KOPT-K1 (cell line): ENCODE results near the gene ARHGEF6.

ENCODE experiments used
- H3K27ac ChIP-seq: fragments of 200-600 bp; sonication (generic); 2 replicates; pipeline ENCODE4 v1.5.1; 2016; ENCODE audit warnings: antibody characterized with exemption, mild to moderate bottlenecking, low read depth, low read length; ENCODE audit not compliant: poor library complexity, severe bottlenecking
- H3K36me3 ChIP-seq: fragments of 200-600 bp; sonication (generic); 2 replicates; pipeline ENCODE4 v1.5.1; 2017; ENCODE audit warnings: antibody characterized with exemption, mild to moderate bottlenecking, low read length, moderate library complexity; ENCODE audit not compliant: insufficient read depth
- H3K9me3 ChIP-seq: fragments of 200-600 bp; sonication (generic); 2 replicates; pipeline ENCODE4 v1.5.1; 2017; ENCODE audit warnings: antibody characterized with exemption, low read length, mild to moderate bottlenecking; ENCODE audit not compliant: insufficient read depth, poor library complexity, severe bottlenecking

ARHGEF6 gene

GRCh38 chrX:136742721-136743379 lies 37.9 kb downstream of the ARHGEF6 start:
- no peak overlapping the region for H3K27ac ChIP-seq
- peaks cover 93% of the 10 kb centered on the region for H3K36me3 ChIP-seq
- H3K9me3 ChIP-seq = no peaks in the 10 kb centered on the region

- Histone ChIP-seq H3K27ac (no peak overlapping the region), H3K36me3 (peaks cover 86% of the 10 kb centered on the region)
These were observed 42.5 kb downstream of the ARHGEF6 start for GRCh38 chrX:136738049-136738729.

GRCh38 chrX:136736690-136737089 lies 44.0 kb downstream of the ARHGEF6 start:
- Histone ChIP-seq H3K27ac (no peak overlapping the region), H3K9me3 (no peaks in the 10 kb centered on the region), H3K36me3 (peaks cover 79% of the 10 kb centered on the region)

More at GRCh38 chrX:136738049-136738729, 42.5 kb downstream of the ARHGEF6 start:
- H3K9me3 ChIP-seq = no peaks in the 10 kb centered on the region

- no peak overlapping the region for H3K27ac ChIP-seq
- peaks cover 79% of the 10 kb centered on the region for H3K36me3 ChIP-seq
- H3K9me3 ChIP-seq = no peaks in the 10 kb centered on the region
These were observed 45.1 kb downstream of the ARHGEF6 start for GRCh38 chrX:136735601-136736000.

GRCh38 chrX:136733613-136734012 lies 47.1 kb downstream of the ARHGEF6 start:
- peaks cover 2% of the 10 kb centered on the region for H3K9me3 ChIP-seq
- H3K27ac ChIP-seq = no peak overlapping the region
- peaks cover 69% of the 10 kb centered on the region for H3K36me3 ChIP-seq

GRCh38 chrX:136731798-136732197 lies 48.9 kb downstream of the ARHGEF6 start:
- Histone ChIP-seq H3K27ac (no peak overlapping the region), H3K9me3 (peaks cover 7% of the 10 kb centered on the region), H3K36me3 (peaks cover 57% of the 10 kb centered on the region)

GRCh38 chrX:136731207-136731782 lies 49.4 kb downstream of the ARHGEF6 start:
- Histone ChIP-seq H3K36me3 (peaks cover 52% of the 10 kb centered on the region), H3K27ac (no peak overlapping the region), H3K9me3 (peaks cover 7% of the 10 kb centered on the region)

GRCh38 chrX:136728393-136728792 lies 52.3 kb downstream of the ARHGEF6 start:
- no peak overlapping the region for H3K27ac ChIP-seq
- peaks cover 35% of the 10 kb centered on the region for H3K36me3 ChIP-seq
- H3K9me3 ChIP-seq = peaks cover 7% of the 10 kb centered on the region

GRCh38 chrX:136725441-136726104 lies 55.2 kb downstream of the ARHGEF6 start:
- H3K9me3 ChIP-seq = peaks cover 18% of the 10 kb centered on the region
- peaks cover 38% of the 10 kb centered on the region for H3K36me3 ChIP-seq
- no peak overlapping the region for H3K27ac ChIP-seq

- Histone ChIP-seq H3K36me3 (peaks cover 24% of the 10 kb centered on the region), H3K27ac (no peak overlapping the region), H3K9me3 (peaks cover 8% of the 10 kb centered on the region)
These were observed 62.6 kb downstream of the ARHGEF6 start for GRCh38 chrX:136718091-136718490.

GRCh38 chrX:136714626-136715599 lies 65.8 kb downstream of the ARHGEF6 start:
- Histone ChIP-seq H3K36me3 (peaks cover 33% of the 10 kb centered on the region), H3K27ac (peak overlapping the region; percentile 89), H3K9me3 (no peaks in the 10 kb centered on the region)

- peaks cover 50% of the 10 kb centered on the region for H3K36me3 ChIP-seq
- peak overlapping the region; percentile 13 for H3K27ac ChIP-seq
- H3K9me3 ChIP-seq = no peaks in the 10 kb centered on the region
These were observed 68.0 kb downstream of the ARHGEF6 start for GRCh38 chrX:136712650-136713310.

- peak overlapping the region; percentile 40 for H3K27ac ChIP-seq
- H3K9me3 ChIP-seq = no peaks in the 10 kb centered on the region
- peaks cover 67% of the 10 kb centered on the region for H3K36me3 ChIP-seq
These were observed 69.6 kb downstream of the ARHGEF6 start for GRCh38 chrX:136711147-136711546.
